ENCODE results near the gene PABPC1L. TPM values are rescaled to one million over a fixed set of nuclear protein-coding genes. Genes with fewer than 3 reads are reported as not detected.
"Not testable (repeated sequence)": the region's sequence is repeated elsewhere in the genome, so short reads cannot be mapped to it uniquely, and the experiment has no call there.

The PABPC1L gene
- total RNA-seq, result 15.3 and 36.0 TPM in 2 replicates
- polyA plus RNA-seq, result 14.9 and 17.2 TPM in 2 replicates

DNA sequence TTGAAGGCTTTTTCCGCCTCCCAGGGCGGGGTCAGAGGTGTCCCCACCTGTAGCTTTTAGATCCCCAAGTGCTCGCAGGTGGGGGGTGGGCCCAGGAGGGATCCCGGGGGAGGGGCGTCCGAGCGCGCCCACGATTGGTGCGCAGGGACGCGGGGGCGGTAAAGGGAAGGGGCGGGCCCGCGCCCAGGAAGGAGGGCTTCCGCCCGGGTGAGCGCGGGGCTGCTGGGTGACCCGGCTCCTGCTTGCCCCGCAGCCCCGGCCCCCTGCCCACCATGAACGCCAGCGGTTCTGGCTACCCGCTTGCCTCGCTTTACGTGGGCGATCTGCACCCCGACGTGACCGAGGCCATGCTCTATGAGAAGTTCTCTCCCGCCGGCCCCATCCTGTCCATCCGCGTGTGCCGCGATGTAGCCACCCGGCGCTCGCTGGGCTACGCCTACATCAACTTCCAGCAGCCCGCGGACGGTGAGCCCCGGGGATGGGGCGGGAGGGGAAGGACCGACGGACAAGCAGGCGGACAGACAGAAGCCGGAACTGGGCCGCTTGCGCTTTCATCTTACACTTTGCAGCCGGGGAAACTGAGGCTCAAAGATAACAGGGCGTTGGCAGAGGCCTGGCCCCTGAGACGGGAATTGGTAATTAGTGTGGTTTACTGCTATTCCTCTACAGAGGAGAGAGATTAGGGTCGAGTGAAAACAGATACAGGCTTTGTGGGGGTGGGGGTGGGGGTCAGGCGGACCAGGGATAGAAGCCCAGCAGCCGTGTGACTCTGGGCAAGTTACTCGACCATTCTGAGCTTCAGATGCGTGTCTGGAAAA lies at the start of gene PABPC1L:
Gene PABPC1L, plus strand, starts transcription at position 189 of the 818 bp plus-strand sequence. Its CDS starts 84 bp downstream, at position 273.
- H3K36me3 ChIP-seq, result peaks cover 19% of the 10 kb centered on the region
- H3K9me3 ChIP-seq (ENCODE audit: low read depth), result no peaks in the 10 kb centered on the region
- TF ChIP-seq, protein P1, sequence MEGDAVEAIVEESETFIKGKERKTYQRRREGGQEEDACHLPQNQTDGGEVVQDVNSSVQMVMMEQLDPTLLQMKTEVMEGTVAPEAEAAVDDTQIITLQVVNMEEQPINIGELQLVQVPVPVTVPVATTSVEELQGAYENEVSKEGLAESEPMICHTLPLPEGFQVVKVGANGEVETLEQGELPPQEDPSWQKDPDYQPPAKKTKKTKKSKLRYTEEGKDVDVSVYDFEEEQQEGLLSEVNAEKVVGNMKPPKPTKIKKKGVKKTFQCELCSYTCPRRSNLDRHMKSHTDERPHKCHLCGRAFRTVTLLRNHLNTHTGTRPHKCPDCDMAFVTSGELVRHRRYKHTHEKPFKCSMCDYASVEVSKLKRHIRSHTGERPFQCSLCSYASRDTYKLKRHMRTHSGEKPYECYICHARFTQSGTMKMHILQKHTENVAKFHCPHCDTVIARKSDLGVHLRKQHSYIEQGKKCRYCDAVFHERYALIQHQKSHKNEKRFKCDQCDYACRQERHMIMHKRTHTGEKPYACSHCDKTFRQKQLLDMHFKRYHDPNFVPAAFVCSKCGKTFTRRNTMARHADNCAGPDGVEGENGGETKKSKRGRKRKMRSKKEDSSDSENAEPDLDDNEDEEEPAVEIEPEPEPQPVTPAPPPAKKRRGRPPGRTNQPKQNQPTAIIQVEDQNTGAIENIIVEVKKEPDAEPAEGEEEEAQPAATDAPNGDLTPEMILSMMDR (IDR thresholded peaks at IDR 0.05; ENCODE audit: low read depth, low read length), result no peak
- no peaks in the 10 kb centered on the region for H3K27me3 ChIP-seq
- H3K4me1 ChIP-seq (ENCODE audit: low read depth), result no peaks in the 10 kb centered on the region
- H3K4me3 ChIP-seq, result peak within 1 kb of the TSS; percentile 60
- DNase-seq (ENCODE audit: low read depth in 1 of 2, low spot score in 1 of 2), result peak; percentile 76 to 86
- H3K27ac ChIP-seq, result no peak within 1 kb of the TSS

GRCh38 chr20:44861531-44862006 lies 48.3 kb upstream of the PABPC1L start:
- Histone ChIP-seq H3K36me3 (no peaks in the 10 kb centered on the region), H3K4me3 (no peak overlapping the region), H3K27me3 (no peaks in the 10 kb centered on the region), H3K27ac (no peak overlapping the region), H3K4me1 (ENCODE audit: low read depth) (peaks cover 8% of the 10 kb centered on the region), H3K9me3 (ENCODE audit: low read depth) (no peaks in the 10 kb centered on the region)
- TF ChIP-seq, protein P1 (IDR thresholded peaks at IDR 0.05; ENCODE audit: low read depth, low read length), result no peak
- peak in 1 of 2 donors; percentile 60 for DNase-seq (ENCODE audit: low read depth in 1 of 2, low spot score in 1 of 2)

DNA sequence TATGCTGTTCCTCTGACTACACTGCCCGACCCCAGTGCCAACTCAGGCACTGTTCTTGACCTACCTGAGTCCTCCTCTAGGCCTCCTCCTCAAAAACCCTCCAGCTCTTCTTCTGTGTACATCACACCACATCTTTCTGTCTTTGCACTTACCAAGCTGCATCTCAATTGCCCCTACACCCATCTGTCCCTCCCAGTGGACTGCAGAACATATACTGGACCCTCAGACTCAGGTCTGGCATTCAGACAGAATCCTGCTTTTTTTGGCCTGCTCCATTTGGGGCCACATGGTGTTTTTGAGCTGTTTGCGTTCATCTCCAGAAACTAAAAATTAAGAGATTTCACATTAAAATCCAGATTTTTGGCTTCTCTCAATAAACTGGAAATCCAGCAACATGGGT lies 47.6 kb upstream of the PABPC1L start:
- Histone ChIP-seq H3K9me3 (ENCODE audit: low read depth) (no peaks in the 10 kb centered on the region), H3K27ac (no peak overlapping the region), H3K4me1 (ENCODE audit: low read depth) (peaks cover 8% of the 10 kb centered on the region), H3K4me3 (no peak overlapping the region), H3K27me3 (no peaks in the 10 kb centered on the region), H3K36me3 (no peaks in the 10 kb centered on the region)
- TF ChIP-seq, protein P1 (IDR thresholded peaks at IDR 0.05; ENCODE audit: low read depth, low read length), result no peak
- no peak for DNase-seq (ENCODE audit: low read depth in 1 of 2, low spot score in 1 of 2)

GRCh38 chr20:44863365-44864084 lies 46.3 kb upstream of the PABPC1L start:
- not testable (repeated sequence) for H3K9me3 ChIP-seq (ENCODE audit: low read depth); H3K36me3 ChIP-seq; H3K27me3 ChIP-seq; H3K4me1 ChIP-seq (ENCODE audit: low read depth); H3K4me3 ChIP-seq; H3K27ac ChIP-seq
- peak; percentile 18 to 33 for DNase-seq (ENCODE audit: low read depth in 1 of 2, low spot score in 1 of 2)

- not testable (repeated sequence) for H3K4me3 ChIP-seq; H3K36me3 ChIP-seq; H3K4me1 ChIP-seq (ENCODE audit: low read depth); H3K27ac ChIP-seq; H3K9me3 ChIP-seq (ENCODE audit: low read depth); DNase-seq (ENCODE audit: low read depth in 1 of 2, low spot score in 1 of 2)
- peaks cover 11% of the 10 kb centered on the region for H3K27me3 ChIP-seq
These were observed 45.4 kb upstream of the PABPC1L start for GRCh38 chr20:44864493-44864892.

GRCh38 chr20:44866703-44867335 lies 43.0 kb upstream of the PABPC1L start:
- H3K4me3 ChIP-seq, result no peak overlapping the region
- H3K27me3 ChIP-seq, result peaks cover 11% of the 10 kb centered on the region
- TF ChIP-seq, protein P1 (IDR thresholded peaks at IDR 0.05; ENCODE audit: low read depth, low read length), result no peak
- H3K4me1 ChIP-seq (ENCODE audit: low read depth), result peaks cover 8% of the 10 kb centered on the region
- H3K36me3 ChIP-seq, result no peaks in the 10 kb centered on the region
- H3K27ac ChIP-seq, result no peak overlapping the region
- no peak for DNase-seq (ENCODE audit: low read depth in 1 of 2, low spot score in 1 of 2)
- H3K9me3 ChIP-seq (ENCODE audit: low read depth), result no peaks in the 10 kb centered on the region

All from cardiac muscle cell (in vitro differentiated cells and primary cell).